ENCODE results near the gene ZBED6.

The ZBED6 gene

GRCh38 chr1:203796236-203796605, 798 bp downstream of the ZBED6 start:
- H3K4me3 ChIP-seq (replicated peaks; ENCODE audit: low read depth, low read length) = peak overlapping the region; percentile 59
- no peak for TF ChIP-seq CTCF (IDR thresholded peaks at IDR 0.05; ENCODE audit: low read depth, low read length, missing control alignments)
- no peak for DNase-seq (ENCODE audit: extremely low read depth, low read depth)

GRCh38 chr1:203797216-203797615, 1.8 kb downstream of the ZBED6 start:
- DNase-seq (ENCODE audit: extremely low read depth, low read depth) = no peak
- H3K4me3 ChIP-seq (replicated peaks; ENCODE audit: low read depth, low read length) = peak overlapping the region; percentile 59
- no peak for TF ChIP-seq CTCF (IDR thresholded peaks at IDR 0.05; ENCODE audit: low read depth, low read length, missing control alignments)

DNA sequence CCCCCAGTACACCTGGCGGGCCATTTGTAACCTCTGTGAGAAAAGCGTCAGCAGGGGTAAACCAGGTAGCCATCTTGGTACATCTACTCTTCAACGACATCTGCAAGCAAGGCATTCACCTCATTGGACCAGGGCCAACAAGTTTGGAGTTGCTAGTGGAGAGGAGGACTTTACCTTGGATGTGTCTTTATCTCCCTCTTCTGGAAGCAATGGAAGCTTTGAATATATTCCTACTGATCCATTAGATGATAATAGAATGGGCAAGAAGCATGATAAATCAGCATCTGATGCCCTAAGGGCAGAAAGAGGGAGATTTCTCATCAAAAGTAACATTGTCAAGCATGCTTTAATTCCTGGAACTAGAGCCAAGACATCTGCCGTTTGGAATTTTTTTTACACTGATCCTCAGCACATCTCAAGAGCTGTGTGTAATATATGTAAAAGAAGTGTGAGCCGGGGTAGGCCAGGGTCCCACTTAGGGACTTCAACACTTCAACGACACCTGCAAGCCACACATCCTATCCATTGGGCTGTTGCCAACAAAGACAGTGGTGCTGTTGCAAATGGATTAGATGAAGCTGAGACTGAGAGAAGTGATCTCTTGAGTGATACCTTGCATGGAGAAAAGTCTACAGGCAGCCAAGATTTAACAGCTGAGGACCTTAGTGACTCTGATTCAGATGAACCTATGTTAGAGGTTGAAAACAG, 2.7 kb downstream of the ZBED6 start:
- DNase-seq (ENCODE audit: extremely low read depth, low read depth) = no peak
- H3K4me3 ChIP-seq (replicated peaks; ENCODE audit: low read depth, low read length) = no peak overlapping the region
- peak; percentile 6 for TF ChIP-seq CTCF (IDR thresholded peaks at IDR 0.05; ENCODE audit: low read depth, low read length, missing control alignments)

- no peak for DNase-seq (ENCODE audit: extremely low read depth, low read depth)
- H3K4me3 ChIP-seq (replicated peaks; ENCODE audit: low read depth, low read length) = no peak overlapping the region
- TF ChIP-seq CTCF (IDR thresholded peaks at IDR 0.05; ENCODE audit: low read depth, low read length, missing control alignments) = no peak
Measured at GRCh38 chr1:203799157-203799556, 3.7 kb downstream of the ZBED6 start.

DNA sequence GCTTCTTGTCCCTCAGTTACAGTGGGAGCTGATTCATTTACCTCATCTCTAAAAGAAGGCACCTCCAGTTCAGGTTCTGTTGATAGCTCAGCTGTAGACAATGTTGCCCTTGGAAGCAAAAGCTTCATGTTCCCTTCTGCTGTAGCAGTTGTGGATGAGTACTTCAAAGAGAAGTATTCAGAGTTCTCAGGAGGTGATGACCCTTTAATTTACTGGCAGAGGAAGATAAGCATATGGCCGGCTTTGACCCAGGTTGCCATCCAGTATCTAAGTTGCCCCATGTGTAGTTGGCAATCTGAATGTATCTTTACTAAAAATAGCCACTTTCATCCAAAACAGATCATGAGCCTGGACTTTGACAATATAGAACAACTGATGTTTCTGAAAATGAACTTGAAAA, 4.5 kb downstream of the ZBED6 start:
- TF ChIP-seq CTCF (IDR thresholded peaks at IDR 0.05; ENCODE audit: low read depth, low read length, missing control alignments) = no peak
- no peak for DNase-seq (ENCODE audit: extremely low read depth, low read depth)
- no peak overlapping the region for H3K4me3 ChIP-seq (replicated peaks; ENCODE audit: low read depth, low read length)

- no peak for DNase-seq (ENCODE audit: extremely low read depth, low read depth)
Measured at GRCh38 chr1:203805689-203806088, 10.3 kb downstream of the ZBED6 start.

More at GRCh38 chr1:203805689-203806088, 10.3 kb downstream of the ZBED6 start:
- no peak overlapping the region for H3K4me3 ChIP-seq (replicated peaks; ENCODE audit: low read depth, low read length)
- TF ChIP-seq CTCF (IDR thresholded peaks at IDR 0.05; ENCODE audit: low read depth, low read length, missing control alignments) = no peak

All from HFF-Myc (cell line).